GM18499 (cell line): ENCODE data around the gene DERL2.

ENCODE experiments used
- ATAC-seq: cut with Tn5 transposase; IDR thresholded peaks from one replicate; pipeline ENCODE4 v1.9.1; 2021; ENCODE audit warnings: moderate number of reproducible peaks; ENCODE audit not compliant: insufficient read depth, unreplicated experiment

The DERL2 gene

GRCh38 chr17:5502552-5502951 is 16.6 kb upstream of the DERL2 start:
- no peak for ATAC-seq

- ATAC-seq: no peak
Observed at GRCh38 chr17:5501685-5502084, 15.7 kb upstream of the DERL2 start.

- no peak for ATAC-seq
Observed at GRCh38 chr17:5500589-5501391, 14.8 kb upstream of the DERL2 start.

GRCh38 chr17:5500247-5500588 is 14.2 kb upstream of the DERL2 start:
- no peak for ATAC-seq

- ATAC-seq: no peak
Observed at GRCh38 chr17:5499476-5500231, 13.7 kb upstream of the DERL2 start.

- no peak for ATAC-seq
Observed at GRCh38 chr17:5492970-5493369, 7.0 kb upstream of the DERL2 start.

GRCh38 chr17:5488752-5489151 is 2.8 kb upstream of the DERL2 start:
- ATAC-seq: no peak

GRCh38 chr17:5486206-5487124 is 487 bp upstream of the DERL2 start, which contains the start of gene MIS12:
TSS of gene MIS12 (plus strand) at chr17:5486566. CDS start at chr17:5488863, 2,297 bp downstream.
- peak; percentile 72 for ATAC-seq

- ATAC-seq: no peak
Observed at GRCh38 chr17:5481451-5481850, 4.5 kb downstream of the DERL2 start.

GRCh38 chr17:5480962-5481361 is 5.0 kb downstream of the DERL2 start:
- no peak for ATAC-seq

GRCh38 chr17:5478992-5479391 is 7.0 kb downstream of the DERL2 start:
- no peak for ATAC-seq

- ATAC-seq: no peak
Observed at GRCh38 chr17:5473906-5474305, 12.1 kb downstream of the DERL2 start.

GRCh38 chr17:5472511-5472910 is 13.5 kb downstream of the DERL2 start:
- ATAC-seq: no peak

GRCh38 chr17:5468075-5468473 is 17.9 kb downstream of the DERL2 start:
- no peak for ATAC-seq

- ATAC-seq: no peak
Observed at GRCh38 chr17:5467416-5467815, 18.6 kb downstream of the DERL2 start.

- ATAC-seq: no peak
Observed at GRCh38 chr17:5466295-5466694, 19.7 kb downstream of the DERL2 start.

GRCh38 chr17:5464717-5465507 is 21.1 kb downstream of the DERL2 start:
- no peak for ATAC-seq

GRCh38 chr17:5446786-5447185 is 39.2 kb downstream of the DERL2 start:
- ATAC-seq: no peak

- no peak for ATAC-seq
Observed at GRCh38 chr17:5444209-5444608, 41.8 kb downstream of the DERL2 start.

- ATAC-seq: no peak
Observed at GRCh38 chr17:5443728-5444127, 42.2 kb downstream of the DERL2 start.
